ENCODE results near the gene SRSF7.
A peak's percentile ranks its signal among the peaks of the same experiment; 100 is the strongest.
"Not testable (repeated sequence)": the region's sequence is repeated elsewhere in the genome, so short reads cannot be mapped to it uniquely, and the experiment has no call there.

Gene SRSF7
- 40.3 to 212 (median 102) reads per million in 17 experiments for total RNA-seq

DNA sequence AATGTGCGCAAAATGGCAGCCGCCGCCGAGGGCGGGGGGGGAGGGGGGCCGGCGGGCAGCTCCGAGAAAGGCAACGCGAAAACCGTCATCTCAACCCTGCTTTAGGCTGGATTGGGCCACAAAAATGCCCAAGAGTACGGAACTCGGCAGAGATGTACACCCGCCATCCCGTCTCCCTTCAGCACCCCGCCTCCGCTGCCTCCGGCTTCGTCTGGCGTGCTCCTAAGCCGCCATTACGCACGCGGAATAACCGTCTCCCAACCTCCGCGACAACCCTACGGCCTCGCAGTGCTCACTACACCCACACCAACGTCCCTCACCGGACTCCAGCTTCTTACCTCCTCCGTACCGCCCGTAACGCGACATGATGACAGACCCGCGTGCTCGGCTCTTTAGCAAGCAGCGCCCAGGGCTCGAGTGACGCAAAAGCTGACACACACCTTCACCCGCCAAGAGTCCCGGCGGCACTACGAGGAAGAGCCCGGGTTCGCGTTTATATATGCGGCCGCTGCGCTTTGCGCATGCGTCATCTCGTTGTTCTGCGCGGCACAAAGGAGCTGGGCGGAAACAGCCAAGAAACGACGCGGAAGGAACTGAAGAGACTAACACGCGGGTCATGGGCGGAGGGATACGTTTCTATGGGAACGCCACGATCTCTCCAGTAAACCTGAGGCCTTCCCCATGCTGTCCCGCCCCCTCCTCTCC is at the start of gene SRSF7:
SRSF7 (minus strand) TSS at position 471 of the 705 bp plus-strand sequence; CDS start at position 366, 105 bp downstream.
- peak; percentile 98 to 99 (median 99) for DNase-seq

DNA sequence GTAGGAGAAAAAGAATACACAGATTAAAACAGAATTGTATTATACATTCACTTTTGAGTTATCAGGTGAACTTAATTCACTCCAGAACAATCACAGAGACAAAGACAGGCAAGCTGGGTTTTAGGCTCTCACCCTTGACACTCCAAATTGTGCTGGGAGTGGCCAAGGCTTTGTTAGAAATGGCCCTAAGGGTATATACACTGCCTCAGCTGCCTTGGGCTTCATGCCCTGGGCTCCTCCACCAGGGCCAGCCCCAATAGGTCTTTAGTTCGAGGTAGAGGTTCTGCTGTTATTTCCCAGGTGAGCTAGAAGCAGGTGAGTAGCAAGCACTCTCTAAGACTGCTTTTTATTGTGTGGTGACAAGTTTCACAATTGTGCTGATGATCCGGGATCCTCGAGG is 46.8 kb upstream of the SRSF7 start:
- DNase-seq: no peak

DNA sequence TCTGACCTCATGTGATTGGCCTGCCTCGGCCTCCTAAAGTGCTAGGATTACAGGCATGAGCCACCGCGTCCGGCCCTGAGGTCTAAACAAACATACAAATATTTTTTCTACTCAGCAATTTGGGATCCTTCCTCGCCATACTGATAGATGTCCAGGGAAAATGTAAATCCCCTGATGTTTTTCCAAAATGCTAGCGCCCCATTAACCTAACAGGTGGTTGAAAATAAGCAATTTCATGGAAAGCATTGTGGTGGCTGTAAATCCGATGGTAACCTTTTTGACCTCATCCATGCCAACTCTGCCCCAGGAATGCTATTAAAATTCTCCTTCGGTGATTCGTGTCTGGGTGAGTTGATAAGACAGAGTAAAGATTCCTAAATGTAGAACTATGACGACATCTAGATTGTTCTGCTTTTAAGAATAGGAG is 46.1 kb upstream of the SRSF7 start:
- no peak for DNase-seq

DNA sequence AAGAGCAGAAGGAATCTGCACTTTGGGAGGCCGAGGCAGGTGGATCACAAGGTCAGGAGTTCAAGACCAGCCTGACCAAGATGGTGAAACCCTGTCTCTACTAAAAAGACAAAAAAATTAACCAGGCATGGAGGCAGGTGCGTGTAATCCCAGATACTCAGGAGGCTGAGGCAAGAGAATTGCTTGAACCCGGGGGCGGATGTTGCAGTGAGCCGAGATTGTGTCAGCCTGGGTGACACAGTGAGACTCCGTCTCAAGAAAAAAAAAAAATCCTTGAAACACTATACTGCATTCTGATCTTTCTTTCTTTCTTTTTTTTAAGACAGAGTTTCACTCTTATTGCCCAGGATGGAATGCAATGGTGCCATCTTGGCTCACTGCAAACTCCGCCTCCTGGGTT is 43.9 kb upstream of the SRSF7 start:
- peak in 3 of 4 experiments; percentile 28 to 48 (median 31) for DNase-seq

DNA sequence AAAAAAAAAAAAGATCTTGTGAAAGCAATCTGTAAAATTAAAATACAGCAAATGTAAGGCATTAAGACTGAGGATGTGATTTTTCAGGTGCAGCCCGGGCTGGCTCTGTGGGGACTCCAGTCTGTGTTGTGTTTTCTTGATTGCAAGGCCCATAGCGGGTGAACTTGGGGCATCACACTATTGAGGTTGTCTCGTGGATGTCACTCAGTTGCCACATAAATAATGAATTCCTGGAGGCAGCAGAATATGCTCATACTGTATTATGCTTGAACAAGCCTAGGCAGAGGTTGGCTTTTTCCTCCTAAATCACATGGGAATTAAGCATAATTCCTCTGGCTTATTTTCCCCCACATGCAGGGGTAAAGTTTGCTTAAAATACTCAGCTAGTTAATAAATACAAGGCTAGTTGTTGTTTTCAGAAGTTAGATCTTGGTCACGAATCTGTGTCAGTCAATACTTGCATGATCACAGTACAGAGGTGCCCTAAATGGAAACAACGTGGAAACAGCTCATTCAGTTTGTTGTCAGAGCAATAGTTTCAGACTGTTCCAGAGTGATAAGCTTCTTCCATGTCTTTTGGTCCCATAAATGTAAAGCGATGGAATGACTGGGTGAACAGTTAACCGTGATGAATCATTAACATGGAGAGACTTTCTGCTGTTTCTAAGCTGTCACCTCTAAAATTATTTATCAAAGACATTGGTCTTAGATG is 43.2 kb upstream of the SRSF7 start:
- DNase-seq: no peak

DNA sequence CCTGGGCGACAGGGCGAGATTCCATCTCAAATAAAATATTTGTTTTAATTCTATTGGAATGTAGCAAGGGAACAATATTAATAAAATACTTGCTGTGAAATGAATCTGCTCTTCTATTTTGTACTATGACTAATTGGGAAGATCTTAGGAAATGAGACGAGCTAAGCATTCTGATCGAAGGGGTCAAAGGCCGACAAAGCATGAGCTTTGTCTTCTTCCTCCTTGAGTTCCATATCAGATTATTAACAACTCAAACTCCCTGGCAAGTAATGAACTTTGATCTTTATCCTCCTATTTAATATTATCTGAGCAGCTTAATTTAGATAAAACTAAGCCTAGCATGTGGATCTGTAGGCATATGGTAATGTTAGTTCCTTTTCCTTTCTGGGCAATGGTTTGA is 42.4 kb upstream of the SRSF7 start:
- DNase-seq: peak in 3 of 4 experiments; percentile 12 to 34 (median 33)

DNA sequence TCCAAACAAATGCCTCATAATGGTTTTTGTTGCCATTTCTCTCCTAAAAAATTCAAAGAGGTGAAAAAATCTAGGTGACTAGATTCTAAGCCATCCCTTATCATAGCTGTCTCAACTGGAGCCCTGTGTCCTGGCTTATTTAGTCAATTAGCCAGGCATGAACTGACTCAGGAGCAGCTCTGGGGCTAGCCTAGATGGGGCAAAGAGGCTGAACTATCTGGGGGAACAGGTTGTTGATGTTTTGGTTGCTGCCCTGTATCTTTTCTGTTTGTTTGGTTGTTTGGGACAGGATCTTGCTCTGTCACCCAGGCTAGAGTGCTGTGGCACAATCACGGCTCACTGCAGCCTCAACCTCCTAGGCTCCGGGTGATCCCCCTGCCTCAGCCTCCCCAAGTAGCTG is 41.6 kb upstream of the SRSF7 start:
- no peak for DNase-seq

DNA sequence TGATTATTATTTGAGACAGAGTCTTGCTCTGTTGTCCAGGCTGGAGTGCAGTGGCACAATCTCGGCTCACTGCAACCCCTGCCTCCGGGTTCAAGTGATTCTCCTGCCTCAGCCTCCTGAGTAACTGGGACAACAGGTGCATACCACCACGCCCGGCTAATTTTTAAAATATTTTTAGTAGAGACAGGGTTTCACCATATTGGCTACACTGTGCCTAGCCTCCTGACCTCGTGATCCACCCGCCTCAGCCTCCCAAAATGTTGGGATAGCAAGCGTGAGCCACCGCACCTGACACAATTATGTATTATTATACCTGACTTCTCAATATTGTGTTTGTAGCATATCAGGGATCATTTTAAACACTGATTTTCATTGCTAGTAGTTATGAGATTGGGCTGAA is 41.2 kb upstream of the SRSF7 start:
- DNase-seq: not testable (repeated sequence)

DNA sequence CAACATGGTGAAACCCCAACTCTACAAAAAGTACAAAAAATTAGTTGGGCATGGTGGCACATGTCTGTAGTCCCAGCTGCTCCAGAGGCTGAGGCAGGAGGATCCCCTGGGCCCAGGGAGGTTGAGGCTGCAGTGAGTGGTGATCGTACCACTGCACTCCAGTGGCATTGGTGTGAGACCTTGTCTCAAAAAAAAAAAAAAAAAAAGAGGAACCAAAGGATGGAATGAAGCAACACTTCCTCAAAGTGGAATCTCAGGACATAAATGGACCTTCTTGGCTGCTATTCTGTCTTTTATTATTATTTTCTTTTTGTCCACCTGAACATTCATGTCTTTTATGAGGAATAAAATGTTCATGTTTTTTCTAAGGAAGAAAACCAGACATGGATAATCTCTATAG is 40.6 kb upstream of the SRSF7 start:
- DNase-seq: peak; percentile 15 to 72 (median 64)

DNA sequence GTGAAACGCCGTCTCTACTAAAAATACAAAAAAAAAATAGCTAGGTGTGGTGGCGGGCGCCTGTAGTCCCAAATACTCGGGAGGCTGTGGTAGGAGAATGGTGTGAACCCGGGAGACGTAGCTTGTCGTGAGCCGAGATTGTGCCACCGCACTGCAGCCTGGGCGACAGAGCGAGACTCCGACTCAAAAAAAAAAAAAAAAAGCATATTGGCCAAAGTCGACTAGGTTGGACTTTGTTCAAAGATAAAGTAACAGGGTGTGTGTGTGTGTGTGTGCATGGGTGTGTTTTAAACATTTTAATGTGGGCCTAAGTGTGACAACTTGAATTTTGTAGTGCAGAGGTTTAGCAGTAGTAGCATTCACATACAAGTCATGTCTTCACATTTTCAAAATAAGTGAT is 38.5 kb upstream of the SRSF7 start:
- DNase-seq: no peak

DNA sequence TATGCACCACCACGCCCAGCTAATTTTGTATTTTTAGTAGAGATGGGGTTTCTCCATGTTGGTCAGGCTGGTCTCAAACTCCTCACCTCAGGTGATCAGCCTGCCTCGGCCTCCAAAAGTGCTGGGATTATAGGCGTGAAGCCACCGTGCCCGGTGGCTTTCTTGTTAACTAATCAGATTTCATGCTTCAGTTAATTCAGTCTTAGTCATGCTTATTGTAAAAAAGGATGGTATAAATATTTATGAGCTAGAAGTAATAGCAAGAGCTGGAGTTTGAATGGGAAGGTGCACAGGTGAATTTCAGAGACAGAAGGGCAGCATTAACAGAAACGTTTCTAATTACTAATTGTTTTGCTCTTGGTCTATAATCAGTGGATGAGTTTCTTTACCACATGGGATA is 37.1 kb upstream of the SRSF7 start:
- no peak for DNase-seq

DNA sequence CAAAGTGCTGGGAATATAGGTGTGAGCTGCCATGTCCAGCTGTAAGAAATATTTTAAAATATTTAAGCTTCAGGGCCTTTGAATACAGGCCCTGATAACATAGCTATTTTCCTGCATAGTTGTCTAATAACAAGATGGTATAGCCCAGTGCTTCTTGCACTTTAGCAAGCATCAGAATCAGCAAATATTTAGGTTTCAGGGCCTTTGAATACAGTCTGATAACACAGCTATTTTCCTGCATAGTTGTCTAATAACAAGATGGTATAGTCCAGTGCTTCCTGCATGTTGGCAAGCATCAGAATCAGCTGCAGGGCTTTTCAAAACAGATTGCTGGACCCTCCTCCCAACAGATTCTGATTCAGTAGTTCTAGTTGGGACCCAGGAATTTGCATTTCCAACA is 32.4 kb upstream of the SRSF7 start:
- DNase-seq: no peak

DNA sequence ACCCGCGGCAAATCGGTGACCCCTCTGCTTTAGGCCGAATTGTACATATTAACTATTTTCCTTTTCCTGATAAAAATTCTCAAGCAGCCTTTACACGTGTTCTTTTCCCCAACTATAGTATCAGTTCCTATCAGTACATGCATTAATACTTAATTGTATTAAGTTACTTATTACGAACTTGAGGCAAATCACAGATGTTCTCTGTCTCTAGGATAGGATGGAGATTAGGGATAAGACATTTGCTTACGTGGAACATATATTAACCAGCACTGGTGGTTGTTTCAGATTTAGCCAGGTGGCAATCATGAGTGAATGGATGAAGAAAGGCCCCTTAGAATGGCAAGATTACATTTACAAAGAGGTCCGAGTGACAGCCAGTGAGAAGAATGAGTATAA is 27.5 kb upstream of the SRSF7 start:
- DNase-seq: no peak

DNA sequence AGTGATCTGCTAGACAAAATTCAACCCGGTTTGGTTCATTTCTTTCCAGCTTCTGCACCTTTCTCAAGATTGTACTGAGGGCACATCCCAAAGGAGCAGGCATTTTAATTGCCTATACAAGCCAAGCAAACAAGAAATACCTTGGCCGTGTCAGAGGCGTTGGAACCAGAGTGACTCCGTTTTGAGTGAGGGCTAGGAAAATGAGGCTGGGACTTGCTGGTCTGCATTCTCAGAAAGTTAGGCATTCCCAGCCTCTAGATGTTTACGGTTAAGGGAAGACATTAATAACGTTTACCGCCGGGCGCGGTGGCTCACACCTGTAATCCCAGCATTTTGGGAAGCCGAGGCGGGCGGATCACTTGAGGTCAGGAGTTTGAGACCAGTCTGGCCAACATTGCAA is 25.4 kb upstream of the SRSF7 start:
- DNase-seq: no peak

DNA sequence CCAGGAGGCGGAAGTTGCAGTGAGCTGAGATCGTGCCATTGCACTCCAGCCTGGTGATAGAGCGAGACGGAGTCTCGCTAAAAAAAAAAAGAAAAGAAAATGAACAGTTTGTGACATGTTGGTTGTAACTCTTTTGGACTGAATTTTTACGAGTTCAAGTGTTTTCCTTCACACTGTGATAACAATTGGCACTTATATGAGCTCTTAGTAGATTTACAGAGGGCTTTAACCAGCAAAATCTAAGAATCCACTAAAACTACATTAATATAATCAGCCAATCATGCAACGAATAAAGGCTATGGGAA is 24.7 kb upstream of the SRSF7 start:
- DNase-seq: no peak

DNA sequence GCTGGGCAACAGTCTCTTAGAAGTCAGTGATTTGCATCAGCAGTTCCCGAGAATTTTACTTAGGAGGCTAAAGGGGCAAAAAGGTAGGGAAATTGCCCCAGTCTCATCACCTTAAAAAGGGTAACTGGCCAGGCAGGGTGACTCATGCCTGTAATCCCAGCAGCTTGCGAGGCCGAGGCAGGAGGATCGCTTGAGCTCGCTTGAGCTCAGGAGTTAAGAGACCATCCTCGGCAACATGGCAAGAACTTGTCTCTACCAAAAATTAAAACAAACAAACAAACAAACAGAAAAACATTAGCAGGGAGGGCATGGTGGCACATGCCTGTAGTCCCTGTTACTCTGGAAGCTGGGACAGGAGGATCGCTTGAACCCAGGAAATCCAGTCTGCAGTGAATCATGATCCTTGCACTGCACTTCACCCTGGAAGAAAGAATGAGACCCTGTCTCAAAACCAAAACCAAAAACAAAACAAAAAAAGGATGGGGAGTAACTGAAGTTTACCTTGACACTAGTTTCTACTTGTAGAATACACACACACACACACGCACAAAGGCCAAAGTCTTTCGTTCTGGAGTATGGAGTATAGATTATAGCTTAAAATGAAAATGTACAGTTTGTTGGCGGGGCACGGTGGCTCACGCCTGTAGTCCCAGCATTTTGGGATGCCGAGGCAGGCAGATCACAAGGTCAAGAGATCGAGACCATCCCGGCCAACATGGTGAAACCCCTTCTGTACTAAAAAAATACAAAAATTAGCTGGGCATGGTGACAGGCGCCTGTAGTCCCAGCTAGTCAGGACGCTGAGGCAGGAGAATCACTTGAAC is 24.1 kb upstream of the SRSF7 start:
- DNase-seq: no peak

DNA sequence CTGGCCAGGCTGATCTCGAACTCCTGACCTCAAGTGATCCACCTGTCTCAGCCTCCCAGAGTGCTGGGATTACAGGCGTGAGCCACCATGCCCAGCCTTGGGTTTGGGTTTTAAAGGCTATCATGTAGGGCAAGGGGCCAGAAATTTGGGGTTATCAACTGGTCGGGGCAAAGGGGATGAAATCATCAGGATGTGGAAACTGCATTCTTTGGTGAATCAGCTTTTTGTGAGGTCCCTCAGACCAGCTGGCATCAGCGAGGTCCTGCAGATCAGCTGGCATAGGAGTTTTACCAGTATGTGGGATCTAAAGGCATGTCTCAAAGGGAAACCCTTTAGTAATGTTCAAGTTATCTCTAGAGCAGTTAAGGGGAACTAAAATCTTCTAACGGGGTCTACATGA is 20.5 kb upstream of the SRSF7 start:
- peak; percentile 31 to 57 (median 46) for DNase-seq

DNA sequence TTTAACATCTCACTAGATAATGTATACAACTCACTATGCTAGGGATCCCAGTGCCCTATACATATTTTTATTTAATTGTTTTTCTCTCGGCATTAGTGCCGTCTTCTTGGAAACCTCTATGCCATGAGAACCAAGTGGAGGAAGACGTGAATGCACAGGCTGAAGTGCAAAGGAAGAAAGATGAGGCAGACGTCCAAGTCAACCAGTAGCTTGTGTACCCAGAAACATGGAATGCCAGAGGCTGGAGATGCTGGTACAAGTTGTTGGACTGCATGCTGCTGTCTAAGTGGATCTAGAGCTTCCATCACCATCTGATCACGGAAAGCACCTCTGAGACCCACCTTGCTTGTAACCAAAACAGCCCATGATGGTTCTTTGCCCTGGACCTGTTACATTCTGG is 14.4 kb upstream of the SRSF7 start:
- DNase-seq: no peak

DNA sequence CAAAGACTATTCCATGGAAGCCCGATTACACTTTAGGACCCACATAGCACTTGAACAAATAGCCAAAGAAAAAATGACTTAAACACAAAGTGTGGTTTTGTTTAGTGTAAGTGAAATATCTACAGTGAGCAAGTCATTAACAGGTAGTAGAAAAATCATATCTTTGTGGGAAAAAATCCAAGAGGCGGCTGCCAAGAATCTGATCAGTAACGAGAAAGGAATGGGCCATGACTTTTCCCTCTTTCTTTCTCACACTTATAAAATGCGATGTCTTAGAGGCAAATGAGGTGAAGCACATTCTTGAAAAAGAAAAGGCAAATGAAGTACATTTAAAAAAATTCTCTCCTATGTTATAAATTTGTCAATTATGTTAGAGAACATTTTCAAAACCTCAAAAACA is 14.0 kb upstream of the SRSF7 start:
- no peak for DNase-seq

DNA sequence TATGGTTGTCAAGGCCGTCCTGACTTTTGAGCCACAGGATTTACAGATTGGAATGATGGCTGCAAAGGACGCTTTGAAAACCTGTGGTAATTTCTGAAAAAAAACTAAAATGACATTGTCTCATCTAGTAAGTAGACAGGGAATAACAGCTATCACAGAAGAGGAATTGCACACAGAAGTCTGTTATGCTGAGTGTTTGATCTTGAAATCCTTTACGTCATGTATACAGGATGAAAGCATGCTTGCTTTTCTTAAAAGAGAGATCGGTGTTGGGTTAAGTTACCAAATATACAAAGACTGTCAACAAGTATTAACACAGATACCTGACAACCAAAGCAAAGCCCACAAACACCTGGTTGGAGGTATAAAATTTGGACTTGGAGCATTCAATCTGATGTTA is 12.6 kb upstream of the SRSF7 start:
- DNase-seq: no peak

DNA sequence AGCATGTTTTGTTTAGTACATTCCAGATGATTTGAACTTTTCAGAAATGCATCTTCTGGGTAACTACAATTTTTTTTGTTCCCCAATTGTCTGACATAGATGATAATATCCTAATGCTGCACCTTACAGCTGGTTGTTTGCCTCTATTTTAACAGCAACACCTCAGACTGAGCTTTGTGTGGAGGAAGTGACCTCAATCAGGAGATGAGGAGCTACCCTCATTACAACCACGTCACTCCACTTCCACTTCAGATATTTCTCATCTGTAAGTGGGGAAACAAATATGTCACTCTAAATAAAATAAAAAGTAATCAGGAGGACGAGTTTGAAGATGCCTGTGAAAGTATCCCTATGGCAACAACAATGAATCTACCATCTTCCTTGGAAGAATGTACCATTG is 12.1 kb upstream of the SRSF7 start:
- peak in 3 of 4 experiments; percentile 9 to 47 (median 35) for DNase-seq

DNA sequence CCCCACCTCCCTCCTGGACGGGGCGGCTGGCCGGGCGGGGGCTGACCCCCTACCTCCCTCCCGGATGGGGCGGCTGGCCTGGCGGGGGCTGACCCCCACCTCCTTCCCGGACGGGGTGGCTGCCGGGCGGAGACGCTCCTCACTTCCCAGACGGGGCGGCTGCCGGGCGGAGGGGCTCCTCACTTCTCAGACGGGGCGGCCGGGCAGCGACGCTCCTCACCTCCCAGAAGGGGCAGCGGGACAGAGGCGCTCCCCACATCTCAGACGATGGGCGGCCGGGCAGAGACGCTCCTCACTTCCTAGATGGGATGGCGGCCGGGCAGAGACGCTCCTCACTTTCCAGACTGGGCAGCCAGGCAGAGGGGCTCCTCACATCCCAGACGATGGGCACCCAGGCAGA is 4.7 kb upstream of the SRSF7 start:
- not testable (repeated sequence) for DNase-seq

DNA sequence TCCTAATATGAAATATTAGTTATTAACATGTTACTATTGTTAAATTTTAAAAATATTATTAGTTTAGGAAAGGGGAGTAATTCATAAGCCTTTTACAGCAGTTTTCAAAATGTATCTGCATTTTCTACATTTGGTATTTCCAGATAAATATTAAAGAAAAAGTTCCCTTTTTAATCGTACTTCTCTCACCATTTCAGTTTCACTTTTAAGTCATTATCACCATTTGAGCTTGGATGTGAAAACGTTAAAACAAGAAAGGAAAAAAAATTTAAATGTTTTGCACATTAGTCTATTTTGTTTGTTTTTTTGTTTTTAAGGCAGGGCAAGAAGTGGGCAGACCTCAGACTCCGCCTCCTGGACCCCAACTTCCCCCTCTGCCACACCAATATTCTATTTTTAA is 3.3 kb upstream of the SRSF7 start:
- peak in 3 of 4 experiments; percentile 18 to 46 (median 32) for DNase-seq

DNA sequence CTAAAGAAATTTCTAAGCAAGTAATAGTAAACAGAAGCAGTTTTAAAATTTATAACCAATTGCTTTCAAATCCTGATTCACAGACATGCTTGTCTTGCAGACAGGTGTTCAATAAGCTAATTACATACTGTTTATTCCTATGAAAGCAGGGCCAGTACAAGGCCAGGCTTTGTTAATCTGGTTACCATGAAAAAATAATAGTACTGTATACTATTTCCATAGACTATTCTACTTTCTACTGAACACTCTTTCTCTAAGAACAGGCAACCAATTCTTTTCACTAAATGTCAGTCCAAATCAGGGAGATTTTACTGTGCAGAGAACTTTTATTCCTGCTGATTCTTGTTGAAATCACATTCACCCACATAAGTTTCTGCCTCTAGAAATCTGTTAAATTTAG is 2.9 kb upstream of the SRSF7 start:
- DNase-seq: no peak
